Trophoblast cell (in vitro differentiated cells and primary cell): ENCODE results near the gene ZDHHC21.

ENCODE experiments used
- DNase-seq, 2 donors: peaks; one replicate each; pipeline ENCODE4 v3.0.0-alpha.2; 2016
- H2AFZ ChIP-seq: 2 replicates; pipeline ENCODE4 v1.6.1; 2013; ENCODE audit warnings: low read length, moderate library complexity, mild to moderate bottlenecking; ENCODE audit not compliant: insufficient read depth, poor library complexity
- H2AK5ac ChIP-seq: 2 replicates; pipeline ENCODE4 v1.6.1; 2013; ENCODE audit warnings: mild to moderate bottlenecking, low read length
- H2BK120ac ChIP-seq: 2 replicates; pipeline ENCODE4 v1.6.1; 2013; ENCODE audit warnings: low read length, mild to moderate bottlenecking, moderate library complexity; ENCODE audit not compliant: insufficient read depth, poor library complexity
- H2BK12ac ChIP-seq: 2 replicates; pipeline ENCODE4 v1.6.1; 2013; ENCODE audit warnings: mild to moderate bottlenecking, low read length, moderate library complexity
- H2BK5ac ChIP-seq: 2 replicates; pipeline ENCODE4 v1.6.1; 2013; ENCODE audit warnings: low read length, low read depth, moderate library complexity, mild to moderate bottlenecking; ENCODE audit not compliant: poor library complexity
- H3K14ac ChIP-seq: 2 replicates; pipeline ENCODE4 v1.6.1; 2013; ENCODE audit warnings: mild to moderate bottlenecking, low read length
- H3K18ac ChIP-seq: 2 replicates; pipeline ENCODE4 v1.6.1; 2013; ENCODE audit warnings: mild to moderate bottlenecking, low read length
- H3K23ac ChIP-seq: 2 replicates; pipeline ENCODE4 v1.6.1; 2013; ENCODE audit warnings: low read length
- H3K27ac ChIP-seq: 2 replicates; pipeline ENCODE4 v1.5.1; 2013; ENCODE audit warnings: low read depth, mild to moderate bottlenecking, inconsistent platforms, low read length, moderate library complexity
- H3K27me3 ChIP-seq: 2 replicates; pipeline ENCODE4 v1.6.1; 2013; ENCODE audit warnings: inconsistent platforms, mild to moderate bottlenecking, low read length, moderate library complexity; ENCODE audit not compliant: insufficient read depth
- H3K36me3 ChIP-seq, 2 experiments: 1 replicate in 1 of 2; 2 replicates in 1 of 2; pipeline ENCODE4 v1.6.1; 2013; ENCODE audit warnings: low read length in 2 of 2, mild to moderate bottlenecking in 2 of 2, moderate library complexity in 1 of 2; ENCODE audit not compliant: insufficient read depth in 2 of 2, control insufficient read depth in 1 of 2
- H3K4ac ChIP-seq: 2 replicates; pipeline ENCODE4 v1.6.1; 2013; ENCODE audit warnings: low read depth, mild to moderate bottlenecking, low read length, moderate library complexity
- H3K4me1 ChIP-seq, 2 experiments: 1 replicate in 1 of 2; 2 replicates in 1 of 2; pipeline ENCODE4 v1.6.1; 2013; ENCODE audit warnings: low read length in 2 of 2, mild to moderate bottlenecking in 2 of 2, moderate library complexity in 1 of 2; ENCODE audit not compliant: insufficient read depth in 2 of 2, control insufficient read depth in 1 of 2
- H3K4me2 ChIP-seq: 2 replicates; pipeline ENCODE4 v1.6.1; 2013; ENCODE audit warnings: inconsistent platforms, mild to moderate bottlenecking, low read length, moderate library complexity
- H3K4me3 ChIP-seq: 2 replicates; pipeline ENCODE4 v1.5.1; 2013; ENCODE audit warnings: mild to moderate bottlenecking, low read depth, low read length, inconsistent platforms
- H3K79me1 ChIP-seq: one replicate; pipeline ENCODE4 v1.6.1; 2013; ENCODE audit warnings: low read length
- H3K79me2 ChIP-seq: 2 replicates; pipeline ENCODE4 v1.6.1; 2013; ENCODE audit warnings: low read length, mild to moderate bottlenecking; ENCODE audit not compliant: control insufficient read depth, insufficient read depth, poor library complexity
- H3K9ac ChIP-seq: 2 replicates; pipeline ENCODE4 v1.6.1; 2013; ENCODE audit warnings: mild to moderate bottlenecking, low read length
- H3K9me3 ChIP-seq: 2 replicates; pipeline ENCODE4 v1.6.1; 2013; ENCODE audit warnings: low read depth, mild to moderate bottlenecking, control low read depth, inconsistent platforms, low read length; ENCODE audit not compliant: insufficient read depth
- H4K12ac ChIP-seq: 2 replicates; pipeline ENCODE4 v1.6.1; 2013; ENCODE audit warnings: low read depth, mild to moderate bottlenecking, low read length, moderate library complexity
- H4K8ac ChIP-seq: 2 replicates; pipeline ENCODE4 v1.6.1; 2013; ENCODE audit warnings: low read depth, mild to moderate bottlenecking, low read length, moderate library complexity
- H4K91ac ChIP-seq: one replicate; pipeline ENCODE4 v1.6.1; 2013; ENCODE audit warnings: low read depth, mild to moderate bottlenecking, low read length, moderate library complexity
- WGBS: extraction: QIAGEN DNeasy Blood & Tissue Kit; methylation state at CpG from one replicate; pipeline ENCODE4 v1.1.7; 2013; ENCODE audit warnings: missing lambda C conversion rate; ENCODE audit not compliant: insufficient read length, insufficient coverage; ENCODE audit errors: extremely low coverage; 5-methylcytosine and 5-hydroxymethylcytosine counted together

The ZDHHC21 gene

GRCh38 chr9:14640294-14640693, 52.9 kb downstream of the ZDHHC21 start:
- H3K27ac ChIP-seq: no peak overlapping the region
- WGBS: no CpG with 5 or more reads among the region's 2 CpGs
- H2BK120ac ChIP-seq: no peak overlapping the region

GRCh38 chr9:14633906-14634565, 59.2 kb downstream of the ZDHHC21 start:
- Histone ChIP-seq H2BK12ac (no peak overlapping the region), H3K79me1 (no peaks in the 10 kb centered on the region), H3K4me3 (no peak overlapping the region), H3K79me2 (no peaks in the 10 kb centered on the region), H3K27ac (no peak overlapping the region), H2AK5ac (no peak overlapping the region), H3K9me3 (peaks cover 2% of the 10 kb centered on the region), H3K23ac (no peak overlapping the region), H3K14ac (no peak overlapping the region), H2BK5ac (no peak overlapping the region), H4K12ac (no peak overlapping the region), H4K8ac (no peak overlapping the region), H3K36me3 (no peaks in the 10 kb centered on the region), H2AFZ (no peak overlapping the region), H4K91ac (no peak overlapping the region), H3K18ac (no peak overlapping the region), H2BK120ac (no peak overlapping the region), H3K9ac (no peak overlapping the region), H3K4ac (no peak overlapping the region), H3K4me1 (no peaks in the 10 kb centered on the region), H3K27me3 (no peaks in the 10 kb centered on the region), H3K4me2 (no peak overlapping the region)
- no CpG with 5 or more reads among the region's 7 CpGs for WGBS
- no peak for DNase-seq

More at GRCh38 chr9:14640294-14640693, 52.9 kb downstream of the ZDHHC21 start:
- Histone ChIP-seq H3K4me3 (no peak overlapping the region), H3K23ac (no peak overlapping the region), H4K91ac (no peak overlapping the region), H4K8ac (no peak overlapping the region), H3K14ac (no peak overlapping the region), H3K4me2 (no peak overlapping the region), H3K9ac (no peak overlapping the region), H3K79me2 (no peaks in the 10 kb centered on the region), H3K4ac (no peak overlapping the region), H2BK5ac (no peak overlapping the region), H2AFZ (no peak overlapping the region), H3K9me3 (no peaks in the 10 kb centered on the region), H2AK5ac (no peak overlapping the region), H3K18ac (no peak overlapping the region), H3K79me1 (no peaks in the 10 kb centered on the region), H3K36me3 (no peaks in the 10 kb centered on the region), H3K4me1 (no peaks in the 10 kb centered on the region), H4K12ac (no peak overlapping the region), H3K27me3 (no peaks in the 10 kb centered on the region), H2BK12ac (no peak overlapping the region)
- DNase-seq: no peak

GRCh38 chr9:14633148-14633547, 60.1 kb downstream of the ZDHHC21 start:
- Histone ChIP-seq H3K79me2 (no peaks in the 10 kb centered on the region), H3K4me1 (no peaks in the 10 kb centered on the region), H2AK5ac (no peak overlapping the region), H2BK12ac (no peak overlapping the region), H2BK120ac (no peak overlapping the region), H2BK5ac (no peak overlapping the region), H2AFZ (no peak overlapping the region), H3K36me3 (no peaks in the 10 kb centered on the region), H3K9me3 (peaks cover 2% of the 10 kb centered on the region), H3K79me1 (no peaks in the 10 kb centered on the region), H3K9ac (no peak overlapping the region), H3K14ac (no peak overlapping the region), H3K4ac (no peak overlapping the region), H3K4me2 (no peak overlapping the region), H3K27me3 (no peaks in the 10 kb centered on the region), H4K91ac (no peak overlapping the region), H3K4me3 (no peak overlapping the region), H3K18ac (no peak overlapping the region), H3K27ac (no peak overlapping the region), H3K23ac (no peak overlapping the region), H4K8ac (no peak overlapping the region), H4K12ac (no peak overlapping the region)
- WGBS: no CpG with 5 or more reads among the region's 3 CpGs
- no peak for DNase-seq

- no peaks in the 10 kb centered on the region for H3K27me3 ChIP-seq
- H4K8ac ChIP-seq: no peak overlapping the region
- WGBS: no CpG with 5 or more reads among the region's 1 CpG
- H3K4me3 ChIP-seq: no peak overlapping the region
- H3K18ac ChIP-seq: no peak overlapping the region
- no peak overlapping the region for H4K91ac ChIP-seq
- no peak overlapping the region for H3K14ac ChIP-seq
- H3K79me2 ChIP-seq: no peaks in the 10 kb centered on the region
- H3K79me1 ChIP-seq: no peaks in the 10 kb centered on the region
- no peaks in the 10 kb centered on the region for H3K36me3 ChIP-seq
- H3K27ac ChIP-seq: no peak overlapping the region
- DNase-seq: no peak
- no peak overlapping the region for H2BK120ac ChIP-seq
- no peak overlapping the region for H2BK12ac ChIP-seq
- no peak overlapping the region for H3K4me2 ChIP-seq
- H3K9me3 ChIP-seq: no peaks in the 10 kb centered on the region
- no peak overlapping the region for H3K23ac ChIP-seq
- H3K9ac ChIP-seq: no peak overlapping the region
- H3K4me1 ChIP-seq: no peaks in the 10 kb centered on the region
- H3K4ac ChIP-seq: no peak overlapping the region
- no peak overlapping the region for H4K12ac ChIP-seq
- H2BK5ac ChIP-seq: no peak overlapping the region
- no peak overlapping the region for H2AFZ ChIP-seq
- no peak overlapping the region for H2AK5ac ChIP-seq
Observed at GRCh38 chr9:14627513-14627912, 65.7 kb downstream of the ZDHHC21 start.
